Measurements from ENCODE around the gene ARTN. TPM values are rescaled to one million over a fixed set of nuclear protein-coding genes. Genes with fewer than 3 reads are reported as not detected.

ARTN gene
- total RNA-seq, 1 donor from 2014 or later: 0.89 TPM

DNA sequence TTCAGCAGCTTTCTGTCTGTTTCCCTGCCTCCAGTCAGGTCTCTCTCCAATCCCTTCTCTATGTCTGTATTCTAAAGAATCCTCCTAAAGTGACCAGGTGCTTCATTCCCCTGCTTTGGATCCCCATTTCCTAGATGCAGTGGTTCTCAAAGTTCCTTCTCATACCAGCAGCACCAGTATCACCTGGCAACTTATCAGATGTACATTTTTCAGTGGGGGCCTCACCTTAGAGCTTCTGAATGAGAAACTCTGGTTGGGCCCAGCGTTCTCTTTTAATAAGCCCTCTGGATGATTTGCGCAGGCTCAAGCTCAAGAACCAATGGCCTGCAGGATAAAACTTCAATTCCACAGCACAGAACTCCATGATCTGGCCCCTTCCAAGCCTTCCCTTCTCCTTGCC, 25.4 kb upstream of the ARTN start:
- no peaks in the 10 kb centered on the region for H3K9me3 Mint-ChIP-seq
- no peaks in the 10 kb centered on the region for H3K27me3 Mint-ChIP-seq (ENCODE audit: low read depth)
- no peak for DNase-seq (ENCODE audit: low read depth, low spot score)
- H3K27ac Mint-ChIP-seq (ENCODE audit: unreplicated experiment): no peak overlapping the region
- peaks cover 4% of the 10 kb centered on the region for H3K36me3 Mint-ChIP-seq (ENCODE audit: low read depth)
- H3K4me3 Mint-ChIP-seq: no peak overlapping the region
- H3K4me1 Mint-ChIP-seq: no peaks in the 10 kb centered on the region
- TF ChIP-seq, protein P1, sequence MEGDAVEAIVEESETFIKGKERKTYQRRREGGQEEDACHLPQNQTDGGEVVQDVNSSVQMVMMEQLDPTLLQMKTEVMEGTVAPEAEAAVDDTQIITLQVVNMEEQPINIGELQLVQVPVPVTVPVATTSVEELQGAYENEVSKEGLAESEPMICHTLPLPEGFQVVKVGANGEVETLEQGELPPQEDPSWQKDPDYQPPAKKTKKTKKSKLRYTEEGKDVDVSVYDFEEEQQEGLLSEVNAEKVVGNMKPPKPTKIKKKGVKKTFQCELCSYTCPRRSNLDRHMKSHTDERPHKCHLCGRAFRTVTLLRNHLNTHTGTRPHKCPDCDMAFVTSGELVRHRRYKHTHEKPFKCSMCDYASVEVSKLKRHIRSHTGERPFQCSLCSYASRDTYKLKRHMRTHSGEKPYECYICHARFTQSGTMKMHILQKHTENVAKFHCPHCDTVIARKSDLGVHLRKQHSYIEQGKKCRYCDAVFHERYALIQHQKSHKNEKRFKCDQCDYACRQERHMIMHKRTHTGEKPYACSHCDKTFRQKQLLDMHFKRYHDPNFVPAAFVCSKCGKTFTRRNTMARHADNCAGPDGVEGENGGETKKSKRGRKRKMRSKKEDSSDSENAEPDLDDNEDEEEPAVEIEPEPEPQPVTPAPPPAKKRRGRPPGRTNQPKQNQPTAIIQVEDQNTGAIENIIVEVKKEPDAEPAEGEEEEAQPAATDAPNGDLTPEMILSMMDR (conservative IDR thresholded peaks at IDR 0.05): no peak

DNA sequence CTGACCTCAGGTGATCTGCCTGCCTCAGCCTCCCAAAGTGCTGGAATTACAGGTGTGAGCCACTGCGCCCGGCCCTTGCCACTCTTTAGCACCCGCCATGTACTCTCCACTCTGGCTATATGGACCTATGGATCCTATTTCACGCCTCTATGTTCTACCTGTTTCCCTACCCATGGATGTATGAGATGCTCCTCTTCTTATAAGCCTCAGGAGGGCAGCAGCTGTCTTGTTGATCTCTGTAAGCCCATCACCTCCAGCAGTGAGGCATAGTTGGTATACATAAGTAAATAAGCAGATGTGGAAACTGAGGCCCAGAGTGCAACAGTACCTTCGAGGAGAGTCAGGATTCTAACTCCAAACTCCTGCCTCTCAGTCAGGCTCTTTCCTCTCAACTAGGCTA, 24.7 kb upstream of the ARTN start:
- Mint-ChIP-seq H3K27me3 (ENCODE audit: low read depth) (no peaks in the 10 kb centered on the region), H3K4me3 (no peak overlapping the region), H3K27ac (ENCODE audit: unreplicated experiment) (no peak overlapping the region), H3K4me1 (peaks cover 3% of the 10 kb centered on the region), H3K36me3 (ENCODE audit: low read depth) (peaks cover 4% of the 10 kb centered on the region), H3K9me3 (no peaks in the 10 kb centered on the region)
- TF ChIP-seq, protein P1 (conservative IDR thresholded peaks at IDR 0.05): no peak
- DNase-seq (ENCODE audit: low read depth, low spot score): no peak

GRCh38 chr1:43910343-43910742, 23.3 kb upstream of the ARTN start:
- Mint-ChIP-seq H3K27ac (ENCODE audit: unreplicated experiment) (no peak overlapping the region), H3K4me3 (no peak overlapping the region), H3K9me3 (no peaks in the 10 kb centered on the region), H3K36me3 (ENCODE audit: low read depth) (peaks cover 4% of the 10 kb centered on the region), H3K27me3 (ENCODE audit: low read depth) (no peaks in the 10 kb centered on the region), H3K4me1 (peaks cover 4% of the 10 kb centered on the region)
- TF ChIP-seq, protein P1 (conservative IDR thresholded peaks at IDR 0.05): no peak
- no peak for DNase-seq (ENCODE audit: low read depth, low spot score)

DNA sequence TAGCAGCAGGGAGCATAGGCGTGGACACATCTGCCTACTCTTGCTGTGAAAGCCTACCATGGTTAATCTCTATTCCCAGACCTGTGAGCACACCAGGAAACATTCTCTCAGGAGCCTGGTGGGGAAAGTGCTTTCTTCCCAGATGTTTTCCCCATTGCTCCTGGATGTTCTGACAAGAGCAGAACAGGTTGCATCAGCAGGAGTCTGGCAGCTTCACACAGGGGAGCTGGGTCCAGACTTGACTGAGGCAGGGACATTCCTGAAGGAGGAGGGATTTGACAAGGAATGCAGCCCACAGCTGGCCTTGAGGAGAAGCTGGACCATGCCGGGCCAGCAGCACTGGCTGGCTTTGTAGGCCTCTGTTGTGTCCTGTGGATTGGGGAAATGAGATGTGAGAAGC, 21.0 kb upstream of the ARTN start:
- Mint-ChIP-seq H3K36me3 (ENCODE audit: low read depth) (no peaks in the 10 kb centered on the region), H3K4me3 (no peak overlapping the region), H3K27ac (ENCODE audit: unreplicated experiment) (no peak overlapping the region), H3K9me3 (no peaks in the 10 kb centered on the region), H3K4me1 (peaks cover 4% of the 10 kb centered on the region), H3K27me3 (ENCODE audit: low read depth) (no peaks in the 10 kb centered on the region)
- TF ChIP-seq, protein P1 (conservative IDR thresholded peaks at IDR 0.05): no peak
- no peak for DNase-seq (ENCODE audit: low read depth, low spot score)

DNA sequence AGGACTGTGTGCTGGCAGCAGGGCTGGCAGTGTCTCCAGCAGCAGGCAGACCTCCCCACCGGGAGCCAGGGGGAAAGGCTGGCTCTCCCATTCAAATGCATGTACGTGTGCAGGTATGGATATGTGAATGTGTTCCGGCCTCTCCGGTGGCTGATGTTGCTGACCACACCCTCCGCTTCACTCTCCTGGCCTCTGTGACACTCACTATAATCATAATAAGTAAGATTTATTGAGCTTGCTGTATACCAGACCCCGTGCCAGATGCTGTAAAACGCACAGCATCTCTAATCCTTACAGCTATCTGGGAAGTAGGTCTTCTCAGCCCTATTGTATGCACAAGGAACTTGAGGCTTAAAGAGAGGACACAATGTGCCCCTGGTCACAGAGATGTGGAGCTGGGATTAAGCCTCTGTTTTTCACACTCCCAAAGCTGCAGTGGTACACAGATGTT, 20.5 kb upstream of the ARTN start:
- TF ChIP-seq, protein P1 (conservative IDR thresholded peaks at IDR 0.05): no peak
- Mint-ChIP-seq H3K36me3 (ENCODE audit: low read depth) (no peaks in the 10 kb centered on the region), H3K4me1 (peaks cover 4% of the 10 kb centered on the region), H3K27me3 (ENCODE audit: low read depth) (no peaks in the 10 kb centered on the region), H3K4me3 (no peak overlapping the region), H3K27ac (ENCODE audit: unreplicated experiment) (peak overlapping the region; percentile 24), H3K9me3 (no peaks in the 10 kb centered on the region)
- DNase-seq (ENCODE audit: low read depth, low spot score): no peak

All from neural crest cell (in vitro differentiated cells).